HEK293 (cell line): ENCODE measurements around the gene CCDC9B.

ENCODE experiments used
- GFI1B ChIP-seq: fragments of 450-650 bp; formaldehyde crosslinking; IDR thresholded peaks from 2 replicates; pipeline ENCODE4 v1.5.1; 2016; ENCODE audit warnings: missing biosample characterization, missing genetic modification characterization
- HOXA7 ChIP-seq: sonication (generic); formaldehyde crosslinking; IDR thresholded peaks from 2 replicates; pipeline ENCODE4 v1.8.1; 2022; ENCODE audit warnings: missing genetic modification reagents, borderline replicate concordance
- OSR2 ChIP-seq: fragments of 450-650 bp; formaldehyde crosslinking; IDR thresholded peaks from 2 replicates; pipeline ENCODE4 v1.5.1; 2016; ENCODE audit warnings: missing biosample characterization, missing genetic modification characterization
- PRDM1 ChIP-seq: fragments of 450-650 bp; formaldehyde crosslinking; IDR thresholded peaks from 2 replicates; pipeline ENCODE4; 2016; ENCODE audit warnings: missing biosample characterization, missing genetic modification characterization
- PRDM2 ChIP-seq: fragments of 450-650 bp; formaldehyde crosslinking; IDR thresholded peaks from 2 replicates; pipeline ENCODE4 v1.5.1; 2016; ENCODE audit warnings: missing biosample characterization, missing genetic modification characterization, borderline replicate concordance
- SCRT1 ChIP-seq: fragments of 450-650 bp; formaldehyde crosslinking; IDR thresholded peaks from 2 replicates; pipeline ENCODE4 v1.5.1; 2016; ENCODE audit warnings: missing biosample characterization, missing genetic modification characterization, borderline replicate concordance
- ZBTB7A ChIP-seq: fragments of 450-650 bp; formaldehyde crosslinking; IDR thresholded peaks from 2 replicates; pipeline ENCODE4 v1.5.1; 2016; ENCODE audit warnings: low read depth, missing biosample characterization, missing genetic modification characterization
- ZNF16 ChIP-seq: fragments of 450-650 bp; formaldehyde crosslinking; IDR thresholded peaks from 2 replicates; pipeline ENCODE4 v1.5.1; 2016; ENCODE audit warnings: low read depth, missing biosample characterization, missing genetic modification characterization
- ZNF169 ChIP-seq: fragments of 450-650 bp; formaldehyde crosslinking; IDR thresholded peaks from 2 replicates; pipeline ENCODE4 v1.5.1; 2016; ENCODE audit warnings: missing biosample characterization, missing genetic modification characterization
- ZNF202 ChIP-seq: fragments of 450-650 bp; formaldehyde crosslinking; IDR thresholded peaks from 2 replicates; pipeline ENCODE4 v1.5.1; 2016; ENCODE audit warnings: missing biosample characterization, missing genetic modification characterization, borderline replicate concordance
- ZNF211 ChIP-seq: fragments of 450-650 bp; formaldehyde crosslinking; IDR thresholded peaks from 2 replicates; pipeline ENCODE4 v1.5.1; 2016; ENCODE audit warnings: low read depth, missing biosample characterization, missing genetic modification characterization
- ZNF280D ChIP-seq: fragments of 450-650 bp; formaldehyde crosslinking; IDR thresholded peaks from 2 replicates; pipeline ENCODE4 v1.5.1; 2016; ENCODE audit warnings: missing biosample characterization, missing genetic modification characterization
- ZNF362 ChIP-seq: fragments of 450-650 bp; formaldehyde crosslinking; IDR thresholded peaks from 2 replicates; pipeline ENCODE4 v1.5.1; 2016; ENCODE audit warnings: missing biosample characterization, missing genetic modification characterization
- ZNF426 ChIP-seq: fragments of 450-650 bp; formaldehyde crosslinking; IDR thresholded peaks from 2 replicates; pipeline ENCODE4 v1.5.1; 2017; ENCODE audit warnings: missing biosample characterization, missing genetic modification characterization, mild to moderate bottlenecking, inconsistent platforms, moderate library complexity
- ZNF510 ChIP-seq: fragments of 450-650 bp; formaldehyde crosslinking; IDR thresholded peaks from 2 replicates; pipeline ENCODE4 v1.5.1; 2018; ENCODE audit warnings: mild to moderate bottlenecking, missing genetic modification characterization, missing biosample characterization; ENCODE audit not compliant: insufficient replicate concordance
- ZNF514 ChIP-seq: fragments of 450-650 bp; formaldehyde crosslinking; IDR thresholded peaks from 2 replicates; pipeline ENCODE4 v1.5.1; 2016; ENCODE audit warnings: missing biosample characterization, missing genetic modification characterization
- ZNF558 ChIP-seq: fragments of 450-650 bp; formaldehyde crosslinking; IDR thresholded peaks from 2 replicates; pipeline ENCODE4 v1.5.1; 2016; ENCODE audit warnings: missing biosample characterization, missing genetic modification characterization
- ZNF701 ChIP-seq: fragments of 450-650 bp; formaldehyde crosslinking; IDR thresholded peaks from 2 replicates; pipeline ENCODE4 v1.5.1; 2016; ENCODE audit warnings: missing biosample characterization, missing genetic modification characterization
- ZNF76 ChIP-seq: fragments of 450-650 bp; formaldehyde crosslinking; IDR thresholded peaks from 2 replicates; pipeline ENCODE4; 2016; ENCODE audit warnings: low read depth, missing biosample characterization, missing genetic modification characterization, borderline replicate concordance
- ZNF792 ChIP-seq: fragments of 450-650 bp; formaldehyde crosslinking; IDR thresholded peaks from 2 replicates; pipeline ENCODE4 v1.5.1; 2016; ENCODE audit warnings: missing biosample characterization, missing genetic modification characterization
- TF ChIP-seq, protein P1 (sequence below): fragments of 450-650 bp; formaldehyde crosslinking; IDR thresholded peaks from 2 replicates; pipeline ENCODE4 v1.5.1; 2016; ENCODE audit warnings: missing biosample characterization, missing genetic modification characterization
- TF ChIP-seq, protein P2 (sequence below): fragments of 450-650 bp; formaldehyde crosslinking; IDR thresholded peaks from 2 replicates; pipeline ENCODE4 v1.5.1; 2017; ENCODE audit warnings: missing biosample characterization, missing genetic modification characterization
- TF ChIP-seq, protein P3 (sequence below): fragments of 450-650 bp; formaldehyde crosslinking; IDR thresholded peaks from 2 replicates; pipeline ENCODE4 v1.5.1; 2016; ENCODE audit warnings: missing biosample characterization, missing genetic modification characterization

CCDC9B gene

DNA sequence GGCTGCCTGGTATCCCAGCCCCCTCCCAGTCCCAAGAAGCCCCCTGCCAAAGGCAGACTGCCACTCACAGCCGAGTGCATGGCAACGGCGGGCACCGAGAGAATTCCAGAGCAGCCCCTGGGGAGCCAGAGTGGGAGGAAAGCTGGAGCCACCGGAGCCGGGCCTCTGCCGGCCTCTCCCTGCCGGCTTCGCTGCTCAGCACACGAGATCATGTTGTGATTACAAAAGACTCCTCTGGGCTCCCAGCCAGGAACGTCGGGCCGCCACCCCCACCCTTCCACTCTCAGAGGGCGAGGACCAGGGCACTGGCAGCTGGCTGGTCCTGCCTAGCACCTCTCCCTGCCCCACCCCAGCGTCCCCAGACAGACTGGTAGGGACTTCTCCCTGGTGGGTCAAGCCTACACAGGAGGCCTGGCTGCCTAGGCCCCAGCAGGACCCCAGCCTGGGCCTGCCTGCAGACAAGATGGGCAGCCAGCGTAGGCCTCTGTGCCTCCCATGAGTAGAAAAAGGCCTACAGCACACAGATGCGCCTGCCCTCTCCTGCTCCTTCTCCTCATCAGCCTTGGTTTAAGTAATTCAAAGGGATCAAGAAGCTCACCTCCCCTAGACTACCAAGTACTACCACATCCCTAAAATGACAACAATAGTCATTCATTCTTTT lies at the start of gene CCDC9B (continued):
- TF ChIP-seq ZNF76 (tag by site-specific recombination) (no peak), ZNF169 (no peak), PRDM2 (tag by site-specific recombination) (no peak), GFI1B (tag by site-specific recombination) (no peak), ZNF510 (no peak), ZNF792 (no peak), ZNF280D (tag by site-specific recombination) (no peak), ZBTB7A (tag by site-specific recombination) (no peak), ZNF362 (tag by site-specific recombination) (no peak), ZNF211 (tag by site-specific recombination) (no peak), ZNF514 (tag by site-specific recombination) (no peak), ZNF701 (tag by site-specific recombination) (no peak), HOXA7 (CRISPR knock-in tag) (no peak), ZNF202 (tag by site-specific recombination) (no peak), SCRT1 (tag by site-specific recombination) (no peak), PRDM1 (no peak), OSR2 (tag by site-specific recombination) (no peak), ZNF16 (no peak), ZNF558 (tag by site-specific recombination) (no peak), ZNF426 (tag by site-specific recombination) (no peak)
- TF ChIP-seq, protein P1, sequence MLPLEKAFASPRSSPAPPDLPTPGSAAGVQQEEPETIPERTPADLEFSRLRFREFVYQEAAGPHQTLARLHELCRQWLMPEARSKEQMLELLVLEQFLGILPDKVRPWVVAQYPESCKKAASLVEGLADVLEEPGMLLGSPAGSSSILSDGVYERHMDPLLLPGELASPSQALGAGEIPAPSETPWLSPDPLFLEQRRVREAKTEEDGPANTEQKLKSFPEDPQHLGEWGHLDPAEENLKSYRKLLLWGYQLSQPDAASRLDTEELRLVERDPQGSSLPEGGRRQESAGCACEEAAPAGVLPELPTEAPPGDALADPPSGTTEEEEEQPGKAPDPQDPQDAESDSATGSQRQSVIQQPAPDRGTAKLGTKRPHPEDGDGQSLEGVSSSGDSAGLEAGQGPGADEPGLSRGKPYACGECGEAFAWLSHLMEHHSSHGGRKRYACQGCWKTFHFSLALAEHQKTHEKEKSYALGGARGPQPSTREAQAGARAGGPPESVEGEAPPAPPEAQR (tag by site-specific recombination) = no peak
- TF ChIP-seq, protein P2, sequence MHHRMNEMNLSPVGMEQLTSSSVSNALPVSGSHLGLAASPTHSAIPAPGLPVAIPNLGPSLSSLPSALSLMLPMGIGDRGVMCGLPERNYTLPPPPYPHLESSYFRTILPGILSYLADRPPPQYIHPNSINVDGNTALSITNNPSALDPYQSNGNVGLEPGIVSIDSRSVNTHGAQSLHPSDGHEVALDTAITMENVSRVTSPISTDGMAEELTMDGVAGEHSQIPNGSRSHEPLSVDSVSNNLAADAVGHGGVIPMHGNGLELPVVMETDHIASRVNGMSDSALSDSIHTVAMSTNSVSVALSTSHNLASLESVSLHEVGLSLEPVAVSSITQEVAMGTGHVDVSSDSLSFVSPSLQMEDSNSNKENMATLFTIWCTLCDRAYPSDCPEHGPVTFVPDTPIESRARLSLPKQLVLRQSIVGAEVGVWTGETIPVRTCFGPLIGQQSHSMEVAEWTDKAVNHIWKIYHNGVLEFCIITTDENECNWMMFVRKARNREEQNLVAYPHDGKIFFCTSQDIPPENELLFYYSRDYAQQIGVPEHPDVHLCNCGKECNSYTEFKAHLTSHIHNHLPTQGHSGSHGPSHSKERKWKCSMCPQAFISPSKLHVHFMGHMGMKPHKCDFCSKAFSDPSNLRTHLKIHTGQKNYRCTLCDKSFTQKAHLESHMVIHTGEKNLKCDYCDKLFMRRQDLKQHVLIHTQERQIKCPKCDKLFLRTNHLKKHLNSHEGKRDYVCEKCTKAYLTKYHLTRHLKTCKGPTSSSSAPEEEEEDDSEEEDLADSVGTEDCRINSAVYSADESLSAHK (tag by site-specific recombination) = no peak
- TF ChIP-seq, protein P3, sequence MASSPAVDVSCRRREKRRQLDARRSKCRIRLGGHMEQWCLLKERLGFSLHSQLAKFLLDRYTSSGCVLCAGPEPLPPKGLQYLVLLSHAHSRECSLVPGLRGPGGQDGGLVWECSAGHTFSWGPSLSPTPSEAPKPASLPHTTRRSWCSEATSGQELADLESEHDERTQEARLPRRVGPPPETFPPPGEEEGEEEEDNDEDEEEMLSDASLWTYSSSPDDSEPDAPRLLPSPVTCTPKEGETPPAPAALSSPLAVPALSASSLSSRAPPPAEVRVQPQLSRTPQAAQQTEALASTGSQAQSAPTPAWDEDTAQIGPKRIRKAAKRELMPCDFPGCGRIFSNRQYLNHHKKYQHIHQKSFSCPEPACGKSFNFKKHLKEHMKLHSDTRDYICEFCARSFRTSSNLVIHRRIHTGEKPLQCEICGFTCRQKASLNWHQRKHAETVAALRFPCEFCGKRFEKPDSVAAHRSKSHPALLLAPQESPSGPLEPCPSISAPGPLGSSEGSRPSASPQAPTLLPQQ (tag by site-specific recombination) = no peak
